TTC549 (cell line): Measurements from ENCODE around the gene S100A14.
"Not testable (repeated sequence)": the region's sequence is repeated elsewhere in the genome, so short reads cannot be mapped to it uniquely, and the experiment has no call there.

Source experiments
- FAIRE-seq: peaks from 2 replicates; lab custom pipeline; 2012; peaks lifted over from hg19 to GRCh38; lab: Jason Lieb, UNC

Gene S100A14

DNA sequence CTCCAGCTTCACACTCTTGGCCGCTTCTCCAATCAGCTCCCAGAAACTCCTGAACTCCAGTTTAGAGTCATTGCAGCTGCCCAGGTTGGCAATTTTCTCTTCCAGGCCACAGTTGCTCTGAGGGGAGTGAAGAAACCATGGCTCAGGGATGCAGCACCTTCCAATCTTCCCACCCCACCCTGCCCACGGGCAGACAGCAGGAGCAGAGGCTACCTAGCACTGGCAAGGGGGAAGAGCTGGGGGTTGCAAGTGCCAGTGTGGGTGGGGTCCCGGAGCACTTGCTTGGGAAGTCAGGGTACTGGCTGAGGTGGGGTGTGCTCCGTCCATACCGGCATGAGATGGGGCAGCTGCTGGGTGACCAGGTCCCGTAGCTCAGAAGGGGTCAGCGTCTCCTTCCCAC, 1.2 kb downstream of the S100A14 start:
- FAIRE-seq = no peak

DNA sequence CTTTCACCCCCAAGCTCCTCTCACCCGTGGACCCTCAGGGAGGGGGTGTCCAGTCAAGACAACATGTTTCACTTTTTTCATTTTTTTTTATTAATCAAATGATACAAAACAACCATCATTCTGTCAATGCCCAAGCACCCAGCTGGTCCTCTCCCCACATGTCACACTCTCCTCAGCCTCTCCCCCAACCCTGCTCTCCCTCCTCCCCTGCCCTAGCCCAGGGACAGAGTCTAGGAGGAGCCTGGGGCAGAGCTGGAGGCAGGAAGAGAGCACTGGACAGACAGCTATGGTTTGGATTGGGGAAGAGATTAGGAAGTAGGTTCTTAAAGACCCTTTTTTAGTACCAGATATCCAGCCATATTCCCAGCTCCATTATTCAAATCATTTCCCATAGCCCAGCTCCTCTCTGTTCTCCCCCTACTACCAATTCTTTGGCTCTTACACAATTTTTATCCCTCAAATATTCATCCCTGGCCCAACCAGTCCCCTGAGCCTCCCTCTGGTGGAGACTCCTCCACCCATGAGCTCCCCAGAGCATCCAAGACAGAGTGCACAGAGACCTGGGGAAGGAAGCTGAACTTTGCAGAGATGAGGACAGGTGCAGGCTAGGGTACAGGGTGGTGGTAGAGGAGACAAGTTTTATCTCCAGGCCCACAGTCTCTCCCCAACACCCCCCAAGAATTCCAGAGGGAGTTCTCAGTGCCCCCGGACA, 1.8 kb downstream of the S100A14 start:
- no peak for FAIRE-seq

DNA sequence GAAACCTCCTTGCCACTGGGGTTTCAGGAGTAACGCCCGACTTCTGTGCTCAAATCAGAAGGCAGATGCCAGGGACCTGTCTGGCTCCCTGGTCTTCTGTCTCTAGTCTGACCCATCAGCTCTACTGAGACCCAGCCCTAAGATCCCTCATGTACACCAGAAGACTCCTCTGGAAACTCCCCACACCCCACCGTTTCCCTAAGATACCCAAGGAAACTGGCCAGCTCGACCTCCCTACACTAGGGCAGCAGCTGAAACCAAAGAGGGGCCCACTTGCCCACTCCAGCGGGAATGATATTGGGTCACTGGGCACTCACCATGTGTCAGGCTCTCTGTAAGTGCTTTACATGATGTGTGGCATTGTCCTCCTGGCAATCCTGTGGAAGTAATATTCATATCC, 2.7 kb downstream of the S100A14 start:
- FAIRE-seq = no peak

DNA sequence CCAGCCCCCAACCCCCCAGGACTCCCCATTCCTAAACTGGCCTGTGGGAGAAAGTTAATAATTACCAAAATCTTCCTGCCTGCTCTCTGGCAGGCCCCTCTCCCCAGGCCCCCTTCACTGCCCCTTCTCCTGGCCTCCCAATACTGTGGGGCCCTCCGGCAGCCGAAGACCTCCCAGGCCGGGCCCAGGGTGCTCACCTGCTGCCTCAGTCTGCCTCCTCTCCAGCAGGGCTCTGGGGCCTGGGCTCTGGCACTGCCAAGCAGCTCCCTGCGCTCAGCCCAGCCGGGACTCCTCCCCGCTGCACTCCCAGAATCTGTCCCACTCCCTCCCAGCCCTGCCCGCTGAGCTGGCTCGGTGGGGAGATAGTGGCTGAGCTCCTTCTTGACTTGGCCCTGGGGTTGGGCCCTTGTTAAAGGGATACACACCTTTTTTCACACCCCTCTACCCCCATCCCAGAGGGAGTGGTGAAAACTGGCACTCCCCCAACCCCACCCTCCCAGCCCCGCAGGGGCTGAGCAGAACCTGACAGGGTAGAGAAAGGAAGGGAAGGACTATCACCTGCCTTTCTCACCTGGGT, 3.3 kb downstream of the S100A14 start, which contains the start of gene S100A16:
Gene S100A16, minus strand, starts transcription at position 383 of the 577 bp plus-strand sequence. CDS start 4,986 bp downstream, outside the sequence.
- FAIRE-seq = no peak

DNA sequence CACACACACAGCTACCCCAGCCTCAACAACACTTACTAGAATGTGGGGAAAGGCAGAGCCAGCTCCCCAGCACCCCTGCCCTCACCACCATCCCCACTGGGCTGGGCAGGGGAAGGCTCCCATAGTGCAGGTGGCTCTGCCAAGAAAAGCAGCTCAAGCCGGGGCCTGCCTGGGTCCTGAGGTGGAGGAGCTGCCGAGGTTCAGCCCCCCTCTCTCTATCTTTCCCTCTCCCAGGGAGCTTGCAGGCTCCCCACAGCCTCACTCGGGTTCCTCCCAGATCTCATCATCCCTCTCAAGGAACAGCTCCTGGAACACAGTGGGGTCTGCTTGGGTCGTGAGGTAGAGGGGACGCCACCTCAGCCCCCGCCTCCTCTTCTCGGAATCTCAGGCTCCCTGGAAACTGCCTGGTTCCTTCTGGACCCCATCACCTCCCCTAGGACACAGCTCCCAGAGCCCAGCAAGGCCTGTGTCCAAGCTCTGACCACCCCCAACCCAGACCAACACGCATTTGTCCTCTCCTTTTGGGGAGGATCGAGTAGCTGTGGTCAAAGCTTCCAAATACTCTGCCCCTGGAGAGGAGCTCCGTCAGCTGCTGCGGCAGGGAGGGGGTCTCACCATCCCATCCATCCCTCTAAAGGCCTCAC, 3.9 kb downstream of the S100A14 start:
- FAIRE-seq = no peak

DNA sequence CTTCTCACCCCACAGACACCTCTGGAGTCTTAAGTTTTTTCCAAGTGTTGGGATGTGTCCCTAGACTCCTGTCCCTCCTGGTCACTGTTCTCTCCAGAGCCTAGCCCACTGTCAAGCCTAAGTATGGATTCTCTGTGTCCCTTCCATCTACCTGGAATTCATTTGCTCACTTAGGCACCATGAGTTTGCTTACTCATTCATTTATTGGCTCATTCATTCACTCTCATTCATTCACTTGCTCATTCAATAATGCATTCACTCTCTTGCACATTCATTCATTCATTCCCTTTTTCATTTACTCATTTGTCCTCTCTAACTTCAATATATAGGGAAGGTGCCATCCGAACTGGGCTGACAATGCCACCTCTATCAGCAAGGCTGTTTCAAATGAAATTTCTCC, 4.8 kb downstream of the S100A14 start:
- FAIRE-seq = no peak

DNA sequence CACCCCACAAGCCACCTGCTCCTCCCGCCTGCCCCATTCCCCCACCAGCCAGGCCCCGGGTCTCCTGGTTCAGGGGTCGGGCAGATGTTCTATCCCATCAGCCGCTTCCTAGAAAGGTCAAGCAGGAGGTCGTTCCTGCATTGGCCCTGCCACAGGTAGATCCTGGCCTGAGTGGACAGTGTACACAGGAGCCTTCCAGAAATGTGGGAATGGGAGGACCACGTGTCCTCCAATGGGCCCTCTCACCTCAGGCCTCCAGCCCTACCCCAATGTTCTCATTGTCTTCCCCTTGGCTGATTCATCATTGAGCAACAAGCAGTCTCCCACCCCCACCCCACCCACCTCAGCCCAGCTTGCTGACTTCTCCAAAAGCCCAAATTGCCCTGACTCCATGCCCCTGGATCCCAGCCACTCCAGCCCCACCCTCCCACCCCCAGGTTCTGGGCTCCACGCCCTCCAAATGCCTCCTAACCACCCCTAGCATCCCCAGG, 5.3 kb downstream of the S100A14 start:
- no peak for FAIRE-seq

DNA sequence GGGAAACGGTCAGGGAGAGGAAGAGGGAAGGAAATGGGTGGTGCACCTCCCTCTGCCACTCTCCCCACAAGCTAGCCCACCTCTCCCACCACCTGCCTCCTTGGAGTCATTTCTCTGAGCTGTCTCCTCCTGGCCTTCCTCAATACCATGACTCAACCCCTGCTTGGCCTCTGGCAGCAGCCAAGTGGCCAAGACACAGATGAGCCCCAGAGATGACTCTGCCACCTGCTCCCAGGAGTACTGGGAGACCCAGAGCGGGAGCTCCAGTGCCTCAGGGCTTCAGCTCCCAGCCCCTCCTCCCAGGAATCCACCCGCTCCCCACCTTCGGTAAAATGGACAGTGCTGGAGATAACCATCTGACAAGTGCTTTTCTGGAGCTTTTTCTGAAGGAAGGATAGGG, 5.8 kb downstream of the S100A14 start:
- FAIRE-seq = no peak

DNA sequence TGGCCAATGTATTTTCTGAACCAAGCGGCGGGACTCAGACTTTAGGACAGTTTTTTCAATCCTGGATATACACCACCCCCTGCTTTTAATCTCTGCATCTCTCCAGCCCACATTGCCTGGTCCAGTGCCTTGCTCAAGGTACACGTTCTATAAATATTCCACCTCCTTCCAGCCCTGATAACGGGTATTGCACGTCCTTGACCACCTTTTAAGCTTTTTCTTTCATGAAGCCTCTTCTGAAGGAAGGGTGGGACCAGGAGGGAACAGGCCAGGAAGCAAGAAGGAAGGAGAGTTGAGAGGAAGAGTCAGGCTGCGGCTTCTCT, 6.6 kb downstream of the S100A14 start:
- FAIRE-seq = no peak

DNA sequence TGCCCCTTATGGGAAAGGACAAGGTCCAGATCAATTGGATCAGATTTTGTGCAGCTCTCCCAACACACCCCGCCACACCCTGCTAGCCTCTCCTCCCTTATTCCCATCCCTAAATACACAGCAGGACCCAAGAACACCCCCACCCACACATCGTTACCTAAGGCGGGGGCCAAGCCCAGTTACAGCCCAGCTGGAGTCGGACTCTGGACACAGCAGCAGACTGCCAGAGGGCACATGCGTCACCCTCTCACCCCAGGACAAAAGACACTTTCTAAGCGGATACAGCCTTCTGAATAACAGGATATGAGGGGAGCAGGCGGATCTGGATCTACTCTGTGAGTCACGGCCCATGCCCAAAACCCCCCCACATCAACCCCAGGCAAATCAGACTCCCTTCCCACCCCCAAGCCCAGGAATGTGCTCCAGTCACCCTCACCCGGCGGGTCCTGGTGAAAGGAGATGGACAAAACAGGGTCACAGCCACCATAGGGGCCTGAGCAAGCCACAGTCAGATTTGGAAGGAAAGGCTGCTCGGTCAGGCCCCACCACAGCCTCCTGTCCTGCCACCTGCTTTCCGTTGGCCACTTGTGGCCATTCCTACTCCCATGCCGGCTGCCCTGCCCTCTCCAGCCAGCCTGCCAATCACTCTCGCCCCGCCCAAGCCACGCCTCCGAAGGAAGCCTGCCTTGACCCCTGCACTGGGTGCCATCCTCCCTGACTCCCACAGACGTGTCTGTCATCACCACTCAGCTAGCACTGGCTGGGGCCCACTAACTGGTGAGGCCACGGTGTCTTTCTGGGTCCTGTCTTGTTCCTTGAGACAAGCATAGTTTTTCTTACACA, 7.2 kb downstream of the S100A14 start:
- FAIRE-seq = no peak

DNA sequence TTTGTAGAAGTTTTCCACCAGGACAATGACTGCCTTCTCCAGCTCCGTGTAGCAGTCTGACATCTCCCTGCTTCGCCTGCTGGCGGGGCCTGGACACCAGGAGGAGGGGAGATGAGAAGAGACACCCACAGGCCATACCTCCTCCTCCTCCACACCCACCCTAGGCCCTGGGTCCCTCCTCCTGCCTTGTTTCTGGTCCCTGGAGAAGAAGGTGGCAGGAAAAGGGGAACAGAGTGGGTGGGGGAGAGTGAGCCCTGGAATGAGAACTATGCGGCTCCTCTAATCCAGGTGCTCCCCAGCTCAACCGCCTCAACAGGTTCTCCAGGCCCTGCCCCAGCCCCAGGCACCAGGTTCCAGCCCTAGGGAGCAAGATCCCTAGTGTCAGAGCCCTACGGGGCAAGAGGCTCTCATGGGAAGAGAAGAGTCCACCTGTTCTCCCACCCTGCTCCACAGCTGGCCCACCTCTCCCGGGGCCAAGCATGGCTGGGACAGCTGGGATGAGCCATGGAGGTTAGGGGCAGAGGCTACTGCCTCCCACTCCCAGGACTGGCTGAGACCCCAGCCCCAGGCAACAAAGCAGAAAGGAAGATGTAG, 7.9 kb downstream of the S100A14 start:
- no peak for FAIRE-seq

DNA sequence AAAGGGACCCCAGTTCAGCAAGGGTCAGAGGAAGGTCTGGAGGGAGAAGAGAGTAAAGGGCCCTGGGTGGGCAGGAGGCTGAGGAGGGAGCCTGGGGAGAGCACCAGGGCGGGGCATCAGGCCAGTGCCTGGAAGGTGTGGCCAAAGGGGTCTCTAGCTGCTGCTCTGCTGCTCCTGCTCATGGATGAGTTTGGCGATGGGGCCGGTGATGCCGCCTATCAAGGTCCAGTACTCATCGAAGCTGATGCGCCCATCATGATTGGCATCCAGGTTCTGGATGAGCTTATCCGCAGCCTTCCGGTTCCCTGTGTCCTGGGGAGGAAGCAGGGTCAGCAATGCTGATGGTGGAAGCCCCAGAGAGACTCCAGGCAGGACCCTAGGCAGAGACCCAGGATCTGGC, 8.7 kb downstream of the S100A14 start:
- no peak for FAIRE-seq

DNA sequence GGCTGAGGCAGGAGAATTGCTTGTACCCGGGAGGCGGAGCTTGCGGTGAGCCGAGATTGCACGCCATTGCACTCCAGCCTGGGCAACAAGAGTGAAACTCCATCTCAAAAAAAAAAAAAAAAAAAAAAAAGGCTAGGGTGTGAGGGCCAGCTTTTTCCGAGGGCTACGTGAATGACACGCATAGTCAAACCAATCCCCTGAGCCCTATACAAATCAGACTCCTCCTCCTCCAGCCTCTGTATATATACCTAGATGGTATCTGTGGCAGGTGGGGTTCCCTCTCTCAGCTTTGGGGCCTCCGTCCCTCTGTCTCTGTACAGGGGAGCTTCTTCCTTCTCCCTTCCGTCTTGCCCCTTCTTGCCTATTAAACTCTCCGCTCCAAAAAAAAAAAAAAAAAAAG, 9.9 kb downstream of the S100A14 start:
- FAIRE-seq = no peak

DNA sequence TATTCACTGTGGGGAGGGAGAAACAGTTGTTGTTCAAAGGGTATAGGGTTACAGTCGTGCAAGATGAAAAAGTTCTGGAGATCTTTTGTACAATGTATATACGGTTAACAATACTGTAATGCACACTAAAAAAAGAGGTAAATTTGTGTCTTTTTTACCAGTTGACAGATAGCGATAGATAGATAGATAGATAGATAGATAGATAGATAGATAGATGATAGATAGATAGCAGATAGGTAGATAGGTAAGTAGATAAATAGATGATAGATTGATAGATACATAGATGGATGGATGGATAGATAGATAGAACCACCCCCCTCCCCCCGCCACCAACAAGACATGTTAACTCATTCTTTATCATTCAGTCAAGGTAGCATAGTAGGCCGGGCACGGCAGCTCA, 13.4 kb downstream of the S100A14 start:
- no peak for FAIRE-seq

DNA sequence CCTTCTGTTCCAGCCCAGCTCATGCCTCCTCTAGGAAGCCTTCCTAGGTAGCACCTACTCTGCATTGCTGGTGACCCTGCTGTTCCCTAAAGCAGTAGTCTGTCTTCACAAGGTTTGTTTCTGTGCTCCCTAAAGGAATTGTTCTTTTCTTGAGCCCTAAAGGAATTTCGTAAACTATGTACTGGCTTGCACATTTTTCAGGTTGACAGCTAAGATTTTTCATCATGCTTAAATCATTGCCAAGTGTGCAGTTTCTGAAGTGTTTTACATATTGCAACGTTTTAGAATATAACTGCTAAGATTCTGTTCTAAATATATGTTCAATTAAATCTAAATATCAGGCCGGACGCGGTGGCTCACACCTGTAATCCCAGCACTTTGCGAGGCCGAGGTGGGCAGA, 16.3 kb downstream of the S100A14 start:
- no peak for FAIRE-seq

DNA sequence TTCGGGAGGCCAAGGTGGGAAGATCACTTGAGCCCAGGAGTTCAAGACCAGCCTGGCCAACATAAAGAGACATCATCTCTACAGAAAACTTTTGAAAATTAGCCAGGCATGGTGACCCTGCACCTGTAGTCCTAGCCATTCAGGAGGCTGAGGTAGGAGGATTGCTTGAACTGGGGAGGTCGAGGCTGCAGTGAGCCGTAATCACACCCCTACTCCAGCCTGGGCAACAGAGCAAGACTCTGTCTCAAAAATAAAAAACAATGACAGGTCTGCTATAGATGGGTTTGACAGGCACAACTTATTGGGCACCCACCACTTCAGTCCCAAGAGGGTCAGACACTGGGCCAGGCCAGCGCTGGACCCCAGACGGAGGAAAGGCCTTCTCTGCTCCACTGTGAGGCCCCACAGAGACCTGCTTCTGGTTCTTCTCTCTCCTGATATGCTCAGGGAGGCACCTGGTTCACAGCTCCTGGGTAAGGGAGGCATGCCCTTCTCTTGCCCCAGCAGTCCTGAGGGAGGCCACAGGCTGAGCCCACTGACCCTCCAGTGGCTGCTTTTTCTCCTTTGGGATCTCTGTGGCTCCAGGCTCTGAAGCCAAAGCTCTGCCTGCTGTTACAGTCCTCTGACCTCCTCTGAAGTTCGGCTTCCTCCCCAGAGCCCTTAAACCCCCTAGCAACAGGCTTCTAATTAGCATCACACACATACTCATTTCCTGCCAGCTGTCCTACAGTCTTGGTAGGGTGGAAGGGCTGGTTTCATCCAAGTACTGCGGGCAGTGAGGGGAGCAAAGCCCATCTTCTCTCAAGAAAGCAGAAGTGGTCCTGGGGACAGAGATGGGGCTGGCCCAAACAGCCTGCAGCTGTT, 17.6 kb downstream of the S100A14 start:
- FAIRE-seq = no peak

DNA sequence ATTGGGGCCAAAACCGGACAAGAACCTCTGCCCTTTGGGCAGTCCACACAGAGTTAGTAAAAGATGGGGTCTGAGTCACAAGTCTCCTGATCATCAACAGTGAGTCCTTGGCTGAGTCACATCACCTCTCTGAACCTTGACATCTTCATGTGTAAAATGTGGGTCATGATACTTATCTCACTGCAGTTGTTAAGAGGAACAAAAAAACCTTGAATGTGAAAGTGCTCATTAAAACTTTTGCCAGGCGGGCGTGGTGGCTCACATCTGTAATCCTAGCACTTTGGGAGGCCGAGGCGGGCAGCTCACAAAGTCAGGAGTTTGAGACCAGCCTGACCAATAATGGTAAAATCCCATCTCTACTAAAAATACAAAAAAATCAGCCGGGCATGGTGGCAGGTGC, 18.9 kb downstream of the S100A14 start:
- no peak for FAIRE-seq

DNA sequence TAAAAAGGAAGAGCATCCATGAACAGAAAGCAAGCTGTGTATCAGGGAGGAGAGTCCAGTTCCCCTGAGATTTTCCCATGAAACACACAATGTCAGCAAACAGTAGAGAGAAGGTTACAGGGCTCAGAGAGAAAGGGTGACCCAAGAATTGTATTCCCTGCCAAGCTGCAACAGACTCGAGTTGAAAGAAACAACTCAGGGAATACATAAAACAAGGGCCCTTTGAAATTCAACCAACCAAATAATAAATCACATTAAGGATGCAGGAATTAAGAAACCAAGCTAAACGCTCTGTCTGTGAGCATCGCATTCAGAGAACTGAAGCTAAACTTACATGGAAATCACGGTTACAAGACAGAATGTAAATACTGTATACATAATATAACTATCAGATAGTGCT, 23.4 kb downstream of the S100A14 start:
- no peak for FAIRE-seq

DNA sequence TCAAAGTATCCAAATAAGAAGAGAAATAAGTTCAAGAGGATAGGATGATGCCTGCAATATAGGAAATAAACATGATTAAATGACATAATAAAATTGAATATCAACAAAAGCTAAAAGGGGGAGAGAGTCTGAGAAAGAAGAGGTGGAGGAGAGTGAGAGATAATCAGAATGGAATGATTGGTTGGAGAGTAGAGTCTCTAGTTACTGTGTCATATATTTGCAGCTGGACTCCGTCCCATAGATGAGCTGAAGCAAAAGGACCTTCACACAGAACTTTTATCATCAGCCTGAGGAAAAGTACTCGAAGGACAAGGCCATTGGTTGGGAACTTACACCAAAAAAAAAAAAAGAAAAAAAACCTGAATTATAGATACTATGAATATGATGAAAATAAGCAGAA, 27.6 kb downstream of the S100A14 start:
- FAIRE-seq = peak; percentile 62

DNA sequence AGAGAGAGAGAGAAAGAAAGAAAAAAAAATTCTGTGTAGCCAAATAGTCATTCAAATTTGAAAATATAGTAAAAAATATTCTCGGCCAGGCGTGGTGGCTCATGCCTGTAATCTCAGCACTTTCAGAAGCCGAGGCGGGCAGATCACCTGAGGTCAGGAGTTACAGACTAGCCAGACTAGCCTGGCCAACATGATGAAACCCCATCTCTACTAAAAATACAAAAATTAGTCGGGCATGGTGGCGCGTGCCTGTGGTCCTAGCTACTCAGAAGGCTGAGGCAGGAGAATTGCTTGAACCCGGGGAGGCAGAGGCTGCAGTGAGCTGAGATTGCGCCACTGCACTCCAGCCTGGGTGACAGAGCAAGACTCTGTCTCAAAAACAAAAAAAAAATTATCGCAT, 28.1 kb downstream of the S100A14 start:
- FAIRE-seq = not testable (repeated sequence)

DNA sequence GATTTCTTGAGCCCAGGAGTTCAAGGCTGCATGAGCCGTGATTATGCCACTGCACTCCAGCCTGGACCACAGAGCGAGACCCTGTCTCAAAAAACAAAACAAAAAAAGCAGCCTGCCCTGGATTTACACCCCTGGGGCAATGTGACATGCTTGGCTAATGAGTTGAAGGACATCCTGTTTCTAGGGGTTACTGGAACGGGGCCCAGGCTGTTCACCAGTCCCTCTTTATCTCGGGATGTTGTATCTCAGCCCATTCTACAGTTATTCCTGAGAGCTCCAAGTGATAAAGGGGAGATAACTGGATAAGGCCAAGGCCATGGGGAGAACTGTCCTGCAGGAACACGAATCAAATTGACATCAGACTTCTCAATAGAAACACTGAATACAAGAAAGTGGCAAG, 28.8 kb downstream of the S100A14 start:
- no peak for FAIRE-seq
